ENCODE results near the gene KCNS3.
A peak's percentile ranks its signal among the peaks of the same experiment; 100 is the strongest.

The KCNS3 gene

GRCh38 chr2:17894556-17894955, 16.1 kb downstream of the KCNS3 start:
- DNase-seq (ENCODE audit: insufficient read length, low spot score) (no peak), FAIRE-seq (no peak)
- TF ChIP-seq PAX5 (IDR thresholded peaks at IDR 0.05; ENCODE audit: insufficient read depth, low read length, severe bottlenecking) (no peak), POLR2AphosphoS5 (IDR thresholded peaks at IDR 0.05; ENCODE audit: low read depth, low read length) (no peak), SPI1 (IDR thresholded peaks at IDR 0.05; ENCODE audit: low read depth, low read length) (no peak), POU2F2 (IDR thresholded peaks at IDR 0.05; ENCODE audit: low read depth, low read length) (no peak), POLR2A (IDR thresholded peaks at IDR 0.05; ENCODE audit: low read depth, low read length) (no peak), TAF1 (IDR thresholded peaks at IDR 0.05; ENCODE audit: low read depth, low read length) (no peak)

GRCh38 chr2:17899871-17900270, 21.4 kb downstream of the KCNS3 start:
- FAIRE-seq = no peak

GRCh38 chr2:17901246-17901645, 22.8 kb downstream of the KCNS3 start:
- FAIRE-seq = no peak
- TF ChIP-seq PAX5 (IDR thresholded peaks at IDR 0.05; ENCODE audit: insufficient read depth, low read length, severe bottlenecking) = no peak
- TF ChIP-seq POLR2A (IDR thresholded peaks at IDR 0.05; ENCODE audit: low read depth, low read length) = no peak
- no peak for TF ChIP-seq POLR2AphosphoS5 (IDR thresholded peaks at IDR 0.05; ENCODE audit: low read depth, low read length)
- no peak for TF ChIP-seq POU2F2 (IDR thresholded peaks at IDR 0.05; ENCODE audit: low read depth, low read length)
- no peak for TF ChIP-seq TAF1 (IDR thresholded peaks at IDR 0.05; ENCODE audit: low read depth, low read length)
- TF ChIP-seq SPI1 (IDR thresholded peaks at IDR 0.05; ENCODE audit: low read depth, low read length) = no peak
- no peak for DNase-seq (ENCODE audit: insufficient read length, low spot score)

More at GRCh38 chr2:17899871-17900270, 21.4 kb downstream of the KCNS3 start:
- TF ChIP-seq SPI1 (IDR thresholded peaks at IDR 0.05; ENCODE audit: low read depth, low read length) (no peak), POLR2AphosphoS5 (IDR thresholded peaks at IDR 0.05; ENCODE audit: low read depth, low read length) (no peak), PAX5 (IDR thresholded peaks at IDR 0.05; ENCODE audit: insufficient read depth, low read length, severe bottlenecking) (no peak), POLR2A (IDR thresholded peaks at IDR 0.05; ENCODE audit: low read depth, low read length) (no peak), POU2F2 (IDR thresholded peaks at IDR 0.05; ENCODE audit: low read depth, low read length) (no peak), TAF1 (IDR thresholded peaks at IDR 0.05; ENCODE audit: low read depth, low read length) (no peak)
- DNase-seq (ENCODE audit: insufficient read length, low spot score) = no peak

- FAIRE-seq (no peak), DNase-seq (ENCODE audit: insufficient read length, low spot score) (no peak)
- TF ChIP-seq POU2F2 (IDR thresholded peaks at IDR 0.05; ENCODE audit: low read depth, low read length) = no peak
- no peak for TF ChIP-seq POLR2A (IDR thresholded peaks at IDR 0.05; ENCODE audit: low read depth, low read length)
- TF ChIP-seq PAX5 (IDR thresholded peaks at IDR 0.05; ENCODE audit: insufficient read depth, low read length, severe bottlenecking) = no peak
- TF ChIP-seq POLR2AphosphoS5 (IDR thresholded peaks at IDR 0.05; ENCODE audit: low read depth, low read length) = no peak
- no peak for TF ChIP-seq TAF1 (IDR thresholded peaks at IDR 0.05; ENCODE audit: low read depth, low read length)
- TF ChIP-seq SPI1 (IDR thresholded peaks at IDR 0.05; ENCODE audit: low read depth, low read length) = no peak
Measured at GRCh38 chr2:17910980-17911379, 32.5 kb downstream of the KCNS3 start.

GRCh38 chr2:17911491-17912260, 33.2 kb downstream of the KCNS3 start:
- DNase-seq (ENCODE audit: insufficient read length, low spot score) (no peak), FAIRE-seq (no peak)
- TF ChIP-seq POLR2AphosphoS5 (IDR thresholded peaks at IDR 0.05; ENCODE audit: low read depth, low read length) = no peak
- no peak for TF ChIP-seq POU2F2 (IDR thresholded peaks at IDR 0.05; ENCODE audit: low read depth, low read length)
- TF ChIP-seq TAF1 (IDR thresholded peaks at IDR 0.05; ENCODE audit: low read depth, low read length) = no peak
- no peak for TF ChIP-seq PAX5 (IDR thresholded peaks at IDR 0.05; ENCODE audit: insufficient read depth, low read length, severe bottlenecking)
- no peak for TF ChIP-seq POLR2A (IDR thresholded peaks at IDR 0.05; ENCODE audit: low read depth, low read length)
- no peak for TF ChIP-seq SPI1 (IDR thresholded peaks at IDR 0.05; ENCODE audit: low read depth, low read length)

- DNase-seq (ENCODE audit: insufficient read length, low spot score) (peak; percentile 22), FAIRE-seq (peak; percentile 76)
- TF ChIP-seq POLR2AphosphoS5 (IDR thresholded peaks at IDR 0.05; ENCODE audit: low read depth, low read length) (no peak), SPI1 (IDR thresholded peaks at IDR 0.05; ENCODE audit: low read depth, low read length) (peak; percentile 99)
Measured at GRCh38 chr2:17912266-17912691, 33.8 kb downstream of the KCNS3 start.

- DNase-seq (ENCODE audit: insufficient read length, low spot score) = no peak
- no peak for FAIRE-seq
- TF ChIP-seq TAF1 (IDR thresholded peaks at IDR 0.05; ENCODE audit: low read depth, low read length) (no peak), POLR2AphosphoS5 (IDR thresholded peaks at IDR 0.05; ENCODE audit: low read depth, low read length) (no peak), PAX5 (IDR thresholded peaks at IDR 0.05; ENCODE audit: insufficient read depth, low read length, severe bottlenecking) (no peak), POLR2A (IDR thresholded peaks at IDR 0.05; ENCODE audit: low read depth, low read length) (no peak), POU2F2 (IDR thresholded peaks at IDR 0.05; ENCODE audit: low read depth, low read length) (no peak), SPI1 (IDR thresholded peaks at IDR 0.05; ENCODE audit: low read depth, low read length) (no peak)
Measured at GRCh38 chr2:17915099-17915498, 36.6 kb downstream of the KCNS3 start.

GRCh38 chr2:17915811-17916518, 37.5 kb downstream of the KCNS3 start:
- no peak for DNase-seq (ENCODE audit: insufficient read length, low spot score)
- TF ChIP-seq POU2F2 (IDR thresholded peaks at IDR 0.05; ENCODE audit: low read depth, low read length) (no peak), TAF1 (IDR thresholded peaks at IDR 0.05; ENCODE audit: low read depth, low read length) (no peak), POLR2A (IDR thresholded peaks at IDR 0.05; ENCODE audit: low read depth, low read length) (no peak)
- FAIRE-seq = no peak

- DNase-seq (ENCODE audit: insufficient read length, low spot score) (no peak), FAIRE-seq (no peak)
- no peak for TF ChIP-seq POLR2A (IDR thresholded peaks at IDR 0.05; ENCODE audit: low read depth, low read length)
- TF ChIP-seq TAF1 (IDR thresholded peaks at IDR 0.05; ENCODE audit: low read depth, low read length) = no peak
- TF ChIP-seq POLR2AphosphoS5 (IDR thresholded peaks at IDR 0.05; ENCODE audit: low read depth, low read length) = no peak
Measured at GRCh38 chr2:17916584-17916983, 38.1 kb downstream of the KCNS3 start.

- FAIRE-seq = no peak
- no peak for DNase-seq (ENCODE audit: insufficient read length, low spot score)
- TF ChIP-seq PAX5 (IDR thresholded peaks at IDR 0.05; ENCODE audit: insufficient read depth, low read length, severe bottlenecking) (no peak), POU2F2 (IDR thresholded peaks at IDR 0.05; ENCODE audit: low read depth, low read length) (no peak), POLR2A (IDR thresholded peaks at IDR 0.05; ENCODE audit: low read depth, low read length) (no peak), TAF1 (IDR thresholded peaks at IDR 0.05; ENCODE audit: low read depth, low read length) (no peak), POLR2AphosphoS5 (IDR thresholded peaks at IDR 0.05; ENCODE audit: low read depth, low read length) (no peak), SPI1 (IDR thresholded peaks at IDR 0.05; ENCODE audit: low read depth, low read length) (no peak)
Measured at GRCh38 chr2:17918789-17919188, 40.3 kb downstream of the KCNS3 start.

All from GM12891 (cell line).